GM23338 (cell line): ENCODE data around the gene DIP2B.

ENCODE experiments used
- CREB1 ChIP-seq: fragments of 250-450 bp; sonication (Bioruptor Pico); IDR thresholded peaks from 2 replicates; pipeline ENCODE4 v1.5.0; 2020; ENCODE audit warnings: low read depth, mild to moderate bottlenecking, moderate library complexity
- EZH2 ChIP-seq: fragments of 200-600 bp; sonication (generic); IDR thresholded peaks from one replicate; pipeline ENCODE4 v1.8.0; 2017; ENCODE audit warnings: antibody characterized with exemption, mild to moderate bottlenecking, low read depth; ENCODE audit not compliant: unreplicated experiment
- NANOG ChIP-seq: IDR thresholded peaks from 2 replicates; pipeline ENCODE4 v1.6.1; 2016; ENCODE audit warnings: antibody characterized with exemption, borderline replicate concordance
- POLR2AphosphoS5 ChIP-seq: IDR thresholded peaks from 2 replicates; pipeline ENCODE4 v1.6.1; 2016; ENCODE audit warnings: antibody characterized with exemption, low read depth
- TF ChIP-seq, protein P1 (sequence below), 2 experiments: fragments of 200-600 bp in 1 of 2; sonication (generic) in 1 of 2; conservative IDR thresholded peaks; 2 replicates each; pipeline versions ENCODE4 v1.5.1 to v1.6.1; 2016 to 2017; ENCODE audit warnings: antibody characterized with exemption in 2 of 2, low read depth in 2 of 2, mild to moderate bottlenecking in 2 of 2, moderate library complexity in 1 of 2

DNA sequence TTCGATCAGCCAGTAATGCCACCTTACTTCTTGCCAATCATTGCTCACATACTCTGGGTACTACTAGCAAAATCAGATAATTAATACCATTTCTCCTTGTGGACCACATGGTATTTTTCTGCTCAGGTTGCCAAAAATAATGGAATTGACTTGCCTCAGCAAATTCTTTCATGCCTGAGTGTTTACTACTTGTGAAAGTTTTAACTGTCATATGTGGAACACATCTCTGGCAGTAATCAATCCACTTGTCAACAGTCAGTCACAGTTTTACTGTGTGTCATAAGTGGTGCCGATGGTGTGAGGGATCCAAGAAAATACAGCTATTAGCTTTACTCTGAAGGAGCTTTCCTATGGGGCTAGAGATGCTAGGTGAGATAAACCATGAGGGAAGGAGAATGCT is 203.8 kb downstream of the DIP2B start:
- TF ChIP-seq, protein P1, sequence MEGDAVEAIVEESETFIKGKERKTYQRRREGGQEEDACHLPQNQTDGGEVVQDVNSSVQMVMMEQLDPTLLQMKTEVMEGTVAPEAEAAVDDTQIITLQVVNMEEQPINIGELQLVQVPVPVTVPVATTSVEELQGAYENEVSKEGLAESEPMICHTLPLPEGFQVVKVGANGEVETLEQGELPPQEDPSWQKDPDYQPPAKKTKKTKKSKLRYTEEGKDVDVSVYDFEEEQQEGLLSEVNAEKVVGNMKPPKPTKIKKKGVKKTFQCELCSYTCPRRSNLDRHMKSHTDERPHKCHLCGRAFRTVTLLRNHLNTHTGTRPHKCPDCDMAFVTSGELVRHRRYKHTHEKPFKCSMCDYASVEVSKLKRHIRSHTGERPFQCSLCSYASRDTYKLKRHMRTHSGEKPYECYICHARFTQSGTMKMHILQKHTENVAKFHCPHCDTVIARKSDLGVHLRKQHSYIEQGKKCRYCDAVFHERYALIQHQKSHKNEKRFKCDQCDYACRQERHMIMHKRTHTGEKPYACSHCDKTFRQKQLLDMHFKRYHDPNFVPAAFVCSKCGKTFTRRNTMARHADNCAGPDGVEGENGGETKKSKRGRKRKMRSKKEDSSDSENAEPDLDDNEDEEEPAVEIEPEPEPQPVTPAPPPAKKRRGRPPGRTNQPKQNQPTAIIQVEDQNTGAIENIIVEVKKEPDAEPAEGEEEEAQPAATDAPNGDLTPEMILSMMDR (conservative IDR thresholded peaks at IDR 0.05; ENCODE audit: low read depth in 2 of 2) = no peak
- TF ChIP-seq EZH2 (no peak), POLR2AphosphoS5 (no peak), NANOG (no peak), CREB1 (CRISPR knock-in tag) (no peak)
